Upper lobe of left lung (tissue), 4 donors: ENCODE data around the gene BUD13.

Experiments
- EP300 ChIP-seq, 4 donors: sonication (generic); formaldehyde crosslinking; IDR thresholded peaks; one replicate each; pipeline ENCODE4 v1.5.1; 2017; ENCODE audit warnings: antibody characterized with exemption in 4 of 4, control low read depth in 2 of 4
- POLR2A ChIP-seq, 4 donors: fragments of 450-650 bp; IDR thresholded peaks; one replicate each; pipeline ENCODE4 v1.5.1; 2016 to 2017; ENCODE audit warnings: antibody characterized with exemption in 4 of 4, mild to moderate bottlenecking in 2 of 4
- POLR2AphosphoS5 ChIP-seq, 2 donors: sonication (generic); formaldehyde crosslinking; IDR thresholded peaks; one replicate each; pipeline ENCODE4 v1.5.1; 2017; ENCODE audit warnings: antibody characterized with exemption in 2 of 2
- TF ChIP-seq, protein P1 (sequence below), 6 experiments: fragments of 450-650 bp in 4 of 6; fragments of 200-600 bp in 2 of 6; sonication (generic) in 2 of 6; IDR thresholded peaks; one replicate each; pipeline ENCODE4 v1.5.1; 2016 to 2019; ENCODE audit warnings: antibody characterized with exemption in 6 of 6

DNA sequence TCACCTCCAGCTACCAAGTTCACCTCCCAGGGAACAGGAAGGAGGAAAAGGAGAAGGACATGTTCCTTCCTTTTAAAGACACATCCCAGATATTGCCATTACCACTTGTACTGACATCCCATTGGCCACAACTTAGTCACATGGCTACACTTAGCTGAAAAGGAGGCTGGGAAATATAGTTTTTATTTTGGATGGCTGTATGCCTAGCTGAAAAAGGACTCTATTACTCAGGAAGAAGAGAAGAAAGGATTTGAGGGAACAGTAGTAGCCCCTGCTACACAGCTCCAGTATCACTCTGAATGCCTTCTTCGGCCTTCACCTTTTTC is 20.9 kb upstream of the BUD13 start:
- TF ChIP-seq, protein P1, sequence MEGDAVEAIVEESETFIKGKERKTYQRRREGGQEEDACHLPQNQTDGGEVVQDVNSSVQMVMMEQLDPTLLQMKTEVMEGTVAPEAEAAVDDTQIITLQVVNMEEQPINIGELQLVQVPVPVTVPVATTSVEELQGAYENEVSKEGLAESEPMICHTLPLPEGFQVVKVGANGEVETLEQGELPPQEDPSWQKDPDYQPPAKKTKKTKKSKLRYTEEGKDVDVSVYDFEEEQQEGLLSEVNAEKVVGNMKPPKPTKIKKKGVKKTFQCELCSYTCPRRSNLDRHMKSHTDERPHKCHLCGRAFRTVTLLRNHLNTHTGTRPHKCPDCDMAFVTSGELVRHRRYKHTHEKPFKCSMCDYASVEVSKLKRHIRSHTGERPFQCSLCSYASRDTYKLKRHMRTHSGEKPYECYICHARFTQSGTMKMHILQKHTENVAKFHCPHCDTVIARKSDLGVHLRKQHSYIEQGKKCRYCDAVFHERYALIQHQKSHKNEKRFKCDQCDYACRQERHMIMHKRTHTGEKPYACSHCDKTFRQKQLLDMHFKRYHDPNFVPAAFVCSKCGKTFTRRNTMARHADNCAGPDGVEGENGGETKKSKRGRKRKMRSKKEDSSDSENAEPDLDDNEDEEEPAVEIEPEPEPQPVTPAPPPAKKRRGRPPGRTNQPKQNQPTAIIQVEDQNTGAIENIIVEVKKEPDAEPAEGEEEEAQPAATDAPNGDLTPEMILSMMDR (IDR thresholded peaks at IDR 0.05): no peak
- TF ChIP-seq POLR2A (IDR thresholded peaks at IDR 0.05) (no peak), POLR2AphosphoS5 (IDR thresholded peaks at IDR 0.05) (no peak), EP300 (IDR thresholded peaks at IDR 0.05) (no peak)
